Activated T-helper 2 cell treated with anti-CD3 and anti-CD28 coated beads, Interferon-gamma antibody, Interleukin-2, Interleukin-4, amounts not matched to agents 10 μg/mL and 5 μg/mL and 100 μg/mL, durations not matched to agents 14 hours and 24 hours and 36 hours (primary cell): ENCODE data around the gene MPDU1. TPM values are rescaled to one million over a fixed set of nuclear protein-coding genes. Genes with fewer than 3 reads are reported as not detected.

Experiments
- DNase-seq: peaks from one replicate; pipeline ENCODE4 v3.0.0; 2021; ENCODE audit warnings: low spot score
- H3K27ac Mint-ChIP-seq: one replicate; pipeline ENCODE4 v1.8.0; 2021; ENCODE audit warnings: mixed read lengths
- H3K27me3 Mint-ChIP-seq: one replicate; pipeline ENCODE4 v1.8.0; 2021; ENCODE audit warnings: low read depth, mixed read lengths
- H3K36me3 Mint-ChIP-seq: one replicate; pipeline ENCODE4 v1.8.0; 2021; ENCODE audit warnings: low read depth, mixed read lengths
- H3K4me1 Mint-ChIP-seq: one replicate; pipeline ENCODE4 v1.8.0; 2021; ENCODE audit warnings: low read depth, mixed read lengths
- H3K4me3 Mint-ChIP-seq: one replicate; pipeline ENCODE4 v1.8.0; 2021; ENCODE audit warnings: low read depth, mild to moderate bottlenecking, moderate library complexity, mixed read lengths
- H3K9me3 Mint-ChIP-seq: one replicate; pipeline ENCODE4 v1.8.0; 2021; ENCODE audit warnings: mixed read lengths
- intact Hi-C: fragments of 100-400 bp; cut with micrococcal nuclease; formaldehyde crosslinking; loops from one replicate; pipeline ENCODE4 v1.15.1; 2023
- total RNA-seq: library from RNA; stranded (reverse); gene quantifications from 2 replicates; pipeline ENCODE4 v1.2.3, GENCODE V29; 2022

The MPDU1 gene
- total RNA-seq, 1 donor from 2014 or later = 98.6 TPM

DNA sequence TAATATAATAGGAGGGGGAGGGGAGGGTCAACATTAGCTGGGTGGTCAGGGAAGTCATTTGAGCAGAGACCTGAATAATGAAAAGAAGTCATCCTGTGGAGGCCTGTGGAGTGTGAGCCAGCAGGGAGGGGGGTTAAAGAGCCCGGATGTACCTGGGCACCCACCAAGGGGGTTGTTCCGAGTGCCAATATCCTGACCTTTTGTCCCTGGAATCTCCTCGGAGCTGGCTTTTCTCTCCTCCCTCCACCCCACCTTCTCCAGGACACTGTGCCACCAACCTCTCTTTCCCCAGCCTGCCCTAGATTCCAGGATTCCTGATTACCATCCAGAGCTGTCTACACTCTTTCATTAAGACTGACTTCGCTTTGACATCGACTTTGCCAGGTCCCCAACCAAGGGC is 52.5 kb downstream of the MPDU1 start:
- intact Hi-C loops = no loop called here
- Mint-ChIP-seq H3K36me3 (no peaks in the 10 kb centered on the region), H3K4me3 (no peak overlapping the region), H3K27ac (no peak overlapping the region), H3K9me3 (no peaks in the 10 kb centered on the region), H3K4me1 (peaks cover 2% of the 10 kb centered on the region), H3K27me3 (peaks cover 5% of the 10 kb centered on the region)
- no peak for DNase-seq

Other genes with a start within 250 kb of the MPDU1 start
- gene ACAP1, start 247.3 kb upstream of the MPDU1 start, total RNA-seq = 361 and 382 TPM in 2 replicates
- 8.0 and 8.5 TPM in 2 replicates for gene KCTD11, start 231.7 kb upstream of the MPDU1 start, total RNA-seq
- 0.25 TPM in 1 of 2 replicates, not detected in the other for gene TMEM95, start 228.7 kb upstream of the MPDU1 start, total RNA-seq
- 4.0 and 5.2 TPM in 2 replicates for gene TNK1, start 202.8 kb upstream of the MPDU1 start, total RNA-seq
- gene PLSCR3, start 189.3 kb upstream of the MPDU1 start, total RNA-seq = 75.4 and 76.2 TPM in 2 replicates
- 67.3 and 67.7 TPM in 2 replicates for gene TMEM256, start 179.8 kb upstream of the MPDU1 start, total RNA-seq
- gene NLGN2, start 176.0 kb upstream of the MPDU1 start, total RNA-seq = 3.9 and 4.2 TPM in 2 replicates
- not detected in 2 replicates for gene SPEM1, start 163.5 kb upstream of the MPDU1 start, total RNA-seq
- not detected in 2 replicates for gene SPEM2, start 158.2 kb upstream of the MPDU1 start, total RNA-seq
- not detected in 2 replicates for gene SPEM3, start 155.0 kb upstream of the MPDU1 start, total RNA-seq
- 13.4 and 14.8 TPM in 2 replicates for gene TMEM102, start 148.4 kb upstream of the MPDU1 start, total RNA-seq
- gene FGF11, start 144.3 kb upstream of the MPDU1 start, total RNA-seq = 4.8 and 6.1 TPM in 2 replicates
- 6.6 and 6.9 TPM in 2 replicates for gene CHRNB1, start 138.8 kb upstream of the MPDU1 start, total RNA-seq
- gene ZBTB4, start 104.2 kb upstream of the MPDU1 start, total RNA-seq = 20.2 and 20.3 TPM in 2 replicates
- gene SLC35G6, start 102.4 kb upstream of the MPDU1 start, total RNA-seq = not detected in 2 replicates
- 247 and 261 TPM in 2 replicates for gene POLR2A, start 99.5 kb upstream of the MPDU1 start, total RNA-seq
- 31.8 and 36.0 TPM in 2 replicates for gene TNFSF12, start 34.8 kb upstream of the MPDU1 start, total RNA-seq
- 2.9 and 3.5 TPM in 2 replicates for gene TNFSF13, start 25.1 kb upstream of the MPDU1 start, total RNA-seq
- gene SENP3, start 21.9 kb upstream of the MPDU1 start, total RNA-seq = 64.9 and 69.6 TPM in 2 replicates
- 9.6 and 10.1 TPM in 2 replicates for gene CD68, start 4.2 kb upstream of the MPDU1 start, total RNA-seq
- gene SOX15, start 6.2 kb downstream of the MPDU1 start, total RNA-seq = 0.21 and 0.60 TPM in 2 replicates
- 59.0 and 63.1 TPM in 2 replicates for gene FXR2, start 31.0 kb downstream of the MPDU1 start, total RNA-seq
- 25.4 and 27.9 TPM in 2 replicates for gene SAT2, start 44.0 kb downstream of the MPDU1 start, total RNA-seq
- 0.46 TPM in 1 of 2 replicates, not detected in the other for gene SHBG, start 46.3 kb downstream of the MPDU1 start, total RNA-seq
- gene ATP1B2, start 67.1 kb downstream of the MPDU1 start, total RNA-seq = 0.32 and 0.37 TPM in 2 replicates
- gene TP53, start 103.6 kb downstream of the MPDU1 start, total RNA-seq = 165 and 174 TPM in 2 replicates
- 33.2 and 34.5 TPM in 2 replicates for gene WRAP53, start 104.6 kb downstream of the MPDU1 start, total RNA-seq
- not detected in 2 replicates for gene EFNB3, start 121.3 kb downstream of the MPDU1 start, total RNA-seq
- gene DNAH2, start 133.9 kb downstream of the MPDU1 start, total RNA-seq = not detected in 2 replicates